K562 (cell line): ENCODE measurements around the gene RPAP2. TPM values are rescaled to one million over a fixed set of nuclear protein-coding genes. Genes with fewer than 3 reads are reported as not detected.

Source experiments
- ATAC-seq: fragments of 200-7000 bp; cut with Tn5 transposase; 3 replicates; pipeline ENCODE4 v1.9.1; 2020; ENCODE audit warnings: moderate library complexity
- BruUV-seq: library from RNA; stranded (reverse); fragments of 400-500 nt; replicated peaks from 2 replicates; lab custom pipeline; 2021; lab: Mats Ljungman, UMichigan
- CTCF ChIA-PET: fragments of 300-600 bp; formaldehyde crosslinking; extraction: SDS; loops from one replicate; lab custom pipeline; 2021; ENCODE audit warnings: low intra/inter-chr PET ratio; lab: Yijun Ruan, JAX
- POLR2A ChIA-PET: fragments of 300-600, 350-650 bp; sonication (Branson Sonifier 250); formaldehyde crosslinking; extraction: SDS; loops from one replicate; lab custom pipeline; 2021; ENCODE audit warnings: antibody characterized with exemption, inconsistent platforms; lab: Yijun Ruan, JAX
- DNase-seq, 4 experiments: peaks; one replicate each; pipeline versions ENCODE4 v3.0.0 to v3.0.0-alpha.2; 2011 to 2018; ENCODE audit warnings: low spot score in 3 of 4, mixed read lengths in 3 of 4; ENCODE audit errors: extremely low read depth in 1 of 4
- FAIRE-seq: peaks from 2 replicates; lab custom pipeline; 2011; peaks lifted over from hg19 to GRCh38; lab: Jason Lieb, UNC
- H2AFZ ChIP-seq: 2 replicates; pipeline ENCODE4 v1.6.0; 2011; ENCODE audit warnings: low read depth, low read length, control low read depth, inconsistent platforms
- H3K27ac ChIP-seq: fragments of 200-600 bp; 3 replicates; pipeline ENCODE4 v1.8.0; 2011; ENCODE audit warnings: low read depth, mild to moderate bottlenecking, control low read depth, inconsistent platforms, low read length, moderate library complexity, mixed read lengths; ENCODE audit errors: extremely low read depth
- H3K27me3 ChIP-seq, 2 experiments: fragments of 300-600 bp in 1 of 2; 2 replicates in 1 of 2; 3 replicates in 1 of 2; pipeline versions ENCODE4 v1.6.0 to v1.8.0; 2011; ENCODE audit warnings: inconsistent platforms in 2 of 2, low read length in 2 of 2, mild to moderate bottlenecking in 1 of 2, mixed read lengths in 1 of 2, moderate library complexity in 1 of 2; ENCODE audit not compliant: control insufficient read depth in 2 of 2, insufficient read depth in 2 of 2
- H3K36me3 ChIP-seq: fragments of 300-600 bp; 3 replicates; pipeline ENCODE4 v1.8.0; 2011; ENCODE audit warnings: mild to moderate bottlenecking, low read length, inconsistent platforms; ENCODE audit not compliant: control insufficient read depth, insufficient read depth
- H3K4me1 ChIP-seq, 2 experiments: fragments of 200-600 bp in 1 of 2; replicated peaks in 1 of 2; 2 replicates in 1 of 2; 3 replicates in 1 of 2; pipeline versions ENCODE4 v1.5.1 to v1.8.0; 2011; ENCODE audit warnings: inconsistent platforms in 2 of 2, low read length in 2 of 2, mild to moderate bottlenecking in 1 of 2, mixed read lengths in 1 of 2, moderate library complexity in 1 of 2; ENCODE audit not compliant: control insufficient read depth in 2 of 2, insufficient read depth in 2 of 2
- H3K4me2 ChIP-seq: 2 replicates; pipeline ENCODE4 v1.6.1; 2011; ENCODE audit warnings: low read length, control low read depth, inconsistent platforms, mixed read lengths; ENCODE audit not compliant: insufficient read depth
- H3K4me3 ChIP-seq: fragments of 200-600 bp; sonication (generic), shearing (Covaris generic); 2 replicates; pipeline ENCODE4 v1.5.1; 2016; ENCODE audit warnings: control low read depth, inconsistent platforms
- H3K79me2 ChIP-seq: fragments of 200-600 bp; 3 replicates; pipeline ENCODE4 v1.8.0; 2011; ENCODE audit warnings: low read length, inconsistent platforms; ENCODE audit not compliant: control insufficient read depth, insufficient read depth
- H3K9ac ChIP-seq, 2 experiments: 2 replicates each; pipeline versions ENCODE4 v1.6.0 to v1.6.1; 2011; ENCODE audit warnings: low read depth in 2 of 2, low read length in 2 of 2, control low read depth in 1 of 2, inconsistent platforms in 1 of 2, mild to moderate bottlenecking in 1 of 2, mixed read lengths in 1 of 2; ENCODE audit not compliant: insufficient read depth in 1 of 2
- H3K9me1 ChIP-seq: one replicate; pipeline ENCODE4 v1.6.0; 2011; ENCODE audit warnings: inconsistent platforms, mild to moderate bottlenecking, low read length, moderate library complexity; ENCODE audit not compliant: control insufficient read depth, insufficient read depth
- H3K9me3 ChIP-seq: replicated peaks from 2 replicates; pipeline ENCODE4 v1.5.1; 2011; ENCODE audit warnings: low read depth, low read length, inconsistent platforms; ENCODE audit not compliant: control insufficient read depth, insufficient read depth
- H4K20me1 ChIP-seq: replicated peaks from 2 replicates; pipeline ENCODE4 v1.6.1; 2011; ENCODE audit warnings: low read length, inconsistent platforms, mixed read lengths; ENCODE audit not compliant: control insufficient read depth, insufficient read depth
- BACH1 ChIP-seq: fragments of 200-800 bp; sonication (Bioruptor generic); IDR thresholded peaks from 2 replicates; pipeline ENCODE4 v1.6.1; 2016; ENCODE audit warnings: missing genetic modification characterization, missing compliant biosample characterization
- FOXJ2 ChIP-seq: fragments of 200-800 bp; sonication (Bioruptor generic); IDR thresholded peaks from 2 replicates; pipeline ENCODE4 v1.6.1; 2016; ENCODE audit warnings: missing genetic modification characterization, missing compliant biosample characterization
- HSF4 ChIP-seq: fragments of 250-450 bp; sonication (Bioruptor Pico); IDR thresholded peaks from 2 replicates; pipeline ENCODE4 v2.1.2; 2022; ENCODE audit warnings: mild to moderate bottlenecking, moderate library complexity, borderline replicate concordance
- ILK ChIP-seq: fragments of 450-650 bp; IDR thresholded peaks from 2 replicates; pipeline ENCODE4 v1.6.1; 2016; ENCODE audit warnings: missing genetic modification characterization, low read depth, mild to moderate bottlenecking, missing compliant biosample characterization, moderate library complexity, borderline replicate concordance
- NR2C1 ChIP-seq, 2 experiments: fragments of 450-650 bp; IDR thresholded peaks; 2 replicates each; pipeline ENCODE4 v1.6.1; 2017; ENCODE audit warnings: mild to moderate bottlenecking in 2 of 2, antibody characterized with exemption in 1 of 2, inconsistent platforms in 1 of 2, missing compliant biosample characterization in 1 of 2, missing genetic modification characterization in 1 of 2
- RAD21 ChIP-seq, 2 experiments: fragments of 250-450 bp in 1 of 2; fragments of 450-650 bp in 1 of 2; sonication (Bioruptor Pico) in 1 of 2; formaldehyde crosslinking in 1 of 2; IDR thresholded peaks in 1 of 2; conservative IDR thresholded peaks in 1 of 2; 2 replicates each; pipeline versions ENCODE4 v1.4.0 to v1.8.0; 2020 to 2022; ENCODE audit warnings: mild to moderate bottlenecking in 2 of 2, moderate library complexity in 1 of 2
- RFX1 ChIP-seq: fragments of 450-650 bp; IDR thresholded peaks from 2 replicates; pipeline ENCODE4 v1.6.1; 2016; ENCODE audit warnings: mild to moderate bottlenecking, moderate library complexity
- ZNF57 ChIP-seq: fragments of 450-650 bp; formaldehyde crosslinking; IDR thresholded peaks from 2 replicates; pipeline ENCODE4 v1.4.0; 2020; ENCODE audit warnings: mild to moderate bottlenecking, moderate library complexity
- ZNF77 ChIP-seq: fragments of 250-450 bp; sonication (Bioruptor Pico); IDR thresholded peaks from 2 replicates; pipeline ENCODE4 v1.5.0; 2020
- WGBS: fragments of 100-300 bp; shearing (Covaris generic); methylation state at CpG from one replicate; pipeline ENCODE4 v1.1.6; 2016; ENCODE audit warnings: low coverage, mixed read lengths; ENCODE audit not compliant: insufficient coverage; ENCODE audit errors: missing lambda C conversion rate; 5-methylcytosine and 5-hydroxymethylcytosine counted together
- in situ Hi-C: fragments of 300-500 bp; cut with MboI; formaldehyde crosslinking; loops from 4 replicates; pipeline ENCODE4 v1.15.0; 2018; ENCODE audit warnings: inconsistent platforms, mixed read lengths
- intact Hi-C: fragments of 100-400 bp; cut with micrococcal nuclease; formaldehyde crosslinking; loops from 2 replicates; pipeline ENCODE4 v1.14.2; 2022
- polyA plus RNA-seq, 8 experiments: library from polyadenylated mRNA; depleted of rRNA in 4 of 8; stranded (reverse) in 5 of 8; unstranded in 3 of 8; fragments of >200 nt; fragmentation: Nextera tagmentation in 2 of 8; fragmentation: Illumina TruSeq in 1 of 8; extraction: Ambion mirVana in 2 of 8; extraction: Trizol in 1 of 8; gene quantifications; 2 replicates each; pipeline versions ENCODE4 v1.2.1 to v1.2.3, GENCODE V29; 2011 to 2014; ENCODE audit warnings: inconsistent platforms in 1 of 8, missing spikeins in 1 of 8
- total RNA-seq, 7 experiments: library from RNA; depleted of rRNA in 6 of 7; stranded (reverse); fragments of >200 nt in 6 of 7; fragmentation: Illumina TruSeq in 2 of 7; extraction: Trizol in 2 of 7; gene quantifications; 2 replicates each; pipeline versions ENCODE4 v1.2.1 to v1.2.3, GENCODE V29; 2011 to 2021; ENCODE audit warnings: low replicate concordance in 1 of 7
- TF ChIP-seq, protein P1 (sequence below), 2 experiments: fragments of 150-350 bp in 1 of 2; IDR thresholded peaks; 2 replicates each; pipeline ENCODE4 v1.6.1; 2012 to 2016; ENCODE audit warnings: low read depth in 2 of 2, low read length in 2 of 2, mild to moderate bottlenecking in 1 of 2, moderate library complexity in 1 of 2

Gene RPAP2
- total and polyA plus RNA-seq, 9 of the 15 experiments (the other 6 are each of a cell fraction or from before 2014, with no cell fraction given), result 6.2 to 41.7 (median 28.7) TPM

DNA sequence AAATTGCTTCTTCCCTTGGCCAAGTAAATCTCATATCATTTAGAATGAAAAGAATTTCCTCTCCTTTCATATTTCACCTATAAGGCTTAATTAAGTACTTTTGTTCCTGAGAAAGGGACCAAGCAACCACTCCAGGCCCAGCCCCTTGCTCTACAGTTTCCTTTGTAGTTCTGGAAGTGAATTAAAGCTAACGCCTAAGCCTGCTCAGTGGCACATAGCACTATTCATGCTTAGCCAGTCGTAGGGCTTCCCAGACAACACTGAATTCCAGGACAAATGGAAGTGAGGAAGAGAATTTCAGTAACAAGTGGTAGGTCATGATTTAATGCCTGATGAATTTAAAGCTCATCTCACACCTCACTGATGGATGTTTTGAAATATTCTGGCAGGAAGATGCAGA lies 73.3 kb downstream of the RPAP2 start:
- ChIA-PET POLR2A (no interaction called here), CTCF (no interaction called here)
- WGBS, result 90% methylated on average over 2 of the region's 2 CpGs
- Histone ChIP-seq H3K36me3 (peaks cover 6% of the 10 kb centered on the region; the same call in 1 of the 3 replicates), H3K9me1 (no peaks in the 10 kb centered on the region), H4K20me1 (no peaks in the 10 kb centered on the region), H3K4me2 (no peak overlapping the region), H3K27me3 (no peaks in the 10 kb centered on the region), H3K9me3 (no peaks in the 10 kb centered on the region), H3K4me1 (peaks cover 0 to 4% of the 10 kb centered on the region in 2 experiments; a peak in 2 of 5 replicates), H2AFZ (no peak overlapping the region), H3K27ac (no peak overlapping the region), H3K79me2 (no peaks in the 10 kb centered on the region), H3K9ac (no peak overlapping the region), H3K4me3 (no peak overlapping the region)
- FAIRE-seq (no peak), DNase-seq (no peak), ATAC-seq (no peak)
- intact Hi-C loops, result no loop called here
- BruUV-seq, result no TSS peak
- in situ Hi-C loops, result no loop called here
- TF ChIP-seq ZNF77 (CRISPR knock-in tag) (no peak), RAD21 (CRISPR knock-in tag; conservative IDR thresholded peaks at IDR 0.05 in 1 of 2, IDR thresholded peaks at IDR 0.05 in 1 of 2) (no peak), ZNF57 (CRISPR knock-in tag) (no peak), BACH1 (tag) (no peak), HSF4 (no peak), NR2C1 (IDR thresholded peaks at IDR 0.05) (no peak), NR2C1 (tag; IDR thresholded peaks at IDR 0.05) (no peak)

DNA sequence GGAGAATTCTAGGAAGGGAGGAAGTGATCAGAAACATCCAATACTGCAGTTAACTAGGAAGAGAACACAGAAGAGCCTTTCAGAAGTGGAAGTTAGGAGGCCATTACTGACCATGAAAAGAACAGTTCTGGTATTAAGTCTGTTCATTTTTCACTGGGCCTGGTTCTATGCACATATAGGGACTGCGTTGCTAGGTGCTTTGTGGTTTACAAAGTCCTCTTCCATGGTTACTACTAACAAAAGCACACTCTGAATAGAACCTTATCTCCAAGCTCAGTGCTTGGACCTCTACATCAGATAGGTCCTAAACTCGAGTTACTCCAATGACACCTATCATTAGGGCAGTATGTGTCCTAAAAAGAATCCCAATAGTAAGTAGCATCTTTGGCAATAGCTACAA lies 75.4 kb downstream of the RPAP2 start:
- 20% methylated on average over 2 of the region's 2 CpGs for WGBS
- Histone ChIP-seq H3K27me3 (no peaks in the 10 kb centered on the region), H3K4me2 (no peak overlapping the region), H3K9me3 (no peaks in the 10 kb centered on the region), H3K9ac (no peak overlapping the region), H3K27ac (no peak overlapping the region), H3K4me3 (no peak overlapping the region), H3K36me3 (peaks cover 5% of the 10 kb centered on the region; the same call in 1 of the 3 replicates), H4K20me1 (no peaks in the 10 kb centered on the region), H3K4me1 (peaks cover 0 to 4% of the 10 kb centered on the region in 2 experiments; a peak in 2 of 5 replicates), H2AFZ (no peak overlapping the region), H3K9me1 (no peaks in the 10 kb centered on the region), H3K79me2 (no peaks in the 10 kb centered on the region)
- no peak for FAIRE-seq
- intact Hi-C loops (no loop called here), in situ Hi-C loops (no loop called here)
- TF ChIP-seq RFX1 (peak; percentile 41; the same call in 1 of the 2 replicates), ILK (tag) (no peak), FOXJ2 (tag) (peak; percentile 92)
- TF ChIP-seq, protein P1, sequence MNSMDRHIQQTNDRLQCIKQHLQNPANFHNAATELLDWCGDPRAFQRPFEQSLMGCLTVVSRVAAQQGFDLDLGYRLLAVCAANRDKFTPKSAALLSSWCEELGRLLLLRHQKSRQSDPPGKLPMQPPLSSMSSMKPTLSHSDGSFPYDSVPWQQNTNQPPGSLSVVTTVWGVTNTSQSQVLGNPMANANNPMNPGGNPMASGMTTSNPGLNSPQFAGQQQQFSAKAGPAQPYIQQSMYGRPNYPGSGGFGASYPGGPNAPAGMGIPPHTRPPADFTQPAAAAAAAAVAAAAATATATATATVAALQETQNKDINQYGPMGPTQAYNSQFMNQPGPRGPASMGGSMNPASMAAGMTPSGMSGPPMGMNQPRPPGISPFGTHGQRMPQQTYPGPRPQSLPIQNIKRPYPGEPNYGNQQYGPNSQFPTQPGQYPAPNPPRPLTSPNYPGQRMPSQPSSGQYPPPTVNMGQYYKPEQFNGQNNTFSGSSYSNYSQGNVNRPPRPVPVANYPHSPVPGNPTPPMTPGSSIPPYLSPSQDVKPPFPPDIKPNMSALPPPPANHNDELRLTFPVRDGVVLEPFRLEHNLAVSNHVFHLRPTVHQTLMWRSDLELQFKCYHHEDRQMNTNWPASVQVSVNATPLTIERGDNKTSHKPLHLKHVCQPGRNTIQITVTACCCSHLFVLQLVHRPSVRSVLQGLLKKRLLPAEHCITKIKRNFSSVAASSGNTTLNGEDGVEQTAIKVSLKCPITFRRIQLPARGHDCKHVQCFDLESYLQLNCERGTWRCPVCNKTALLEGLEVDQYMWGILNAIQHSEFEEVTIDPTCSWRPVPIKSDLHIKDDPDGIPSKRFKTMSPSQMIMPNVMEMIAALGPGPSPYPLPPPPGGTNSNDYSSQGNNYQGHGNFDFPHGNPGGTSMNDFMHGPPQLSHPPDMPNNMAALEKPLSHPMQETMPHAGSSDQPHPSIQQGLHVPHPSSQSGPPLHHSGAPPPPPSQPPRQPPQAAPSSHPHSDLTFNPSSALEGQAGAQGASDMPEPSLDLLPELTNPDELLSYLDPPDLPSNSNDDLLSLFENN (IDR thresholded peaks at IDR 0.05; ENCODE audit: low read depth in 2 of 2, low read length in 2 of 2), result no peak
- CTCF ChIA-PET, result no interaction called here
- POLR2A ChIA-PET, result interaction anchor here (0.6 to 0.7 kb wide), 2 partner anchors 10 to 96 kb away, joined by 3 to 4 read pairs; no protein-coding TSS in a partner anchor
- no peak for ATAC-seq
- DNase-seq, result peak in 1 of 4 experiments; percentile 4
- no TSS peak for BruUV-seq
